Naive B cell (primary cell): ENCODE data around the gene TMEM229B. TPM values are rescaled to one million over a fixed set of nuclear protein-coding genes. Genes with fewer than 3 reads are reported as not detected.
A peak's percentile ranks its signal among the peaks of the same experiment; 100 is the strongest.
"Not testable (repeated sequence)": the region's sequence is repeated elsewhere in the genome, so short reads cannot be mapped to it uniquely, and the experiment has no call there.

ENCODE experiments used
- ATAC-seq, 2 donors: fragments of 150-1000 bp; cut with Tn5 transposase; 2 replicates each; pipeline ENCODE4 v1.10.0; 2021; ENCODE audit warnings: low read depth in 2 of 2, mild to moderate bottlenecking in 2 of 2, moderate library complexity in 2 of 2
- DNase-seq: peaks from one replicate; pipeline ENCODE4 v3.0.0; 2022
- H3K27ac Mint-ChIP-seq, 6 donors: one replicate each; pipeline ENCODE4 v1.8.0; 2020 to 2022; ENCODE audit warnings: mild to moderate bottlenecking in 6 of 6, mixed read lengths in 6 of 6, moderate library complexity in 5 of 6, inconsistent platforms in 2 of 6
- H3K27me3 Mint-ChIP-seq, 3 donors: one replicate each; pipeline ENCODE4 v1.8.0; 2021 to 2022; ENCODE audit warnings: mixed read lengths in 3 of 3, mild to moderate bottlenecking in 1 of 3
- H3K36me3 Mint-ChIP-seq, 2 donors: one replicate each; pipeline ENCODE4 v1.8.0; 2020 to 2022; ENCODE audit warnings: mixed read lengths in 2 of 2, inconsistent platforms in 1 of 2, mild to moderate bottlenecking in 1 of 2
- H3K4me1 Mint-ChIP-seq, 3 donors: one replicate each; pipeline ENCODE4 v1.8.0; 2020 to 2022; ENCODE audit warnings: mixed read lengths in 3 of 3, inconsistent platforms in 1 of 3, mild to moderate bottlenecking in 1 of 3, moderate library complexity in 1 of 3
- H3K4me3 Mint-ChIP-seq, 8 donors: one replicate each; pipeline ENCODE4 v1.8.0; 2020 to 2022; ENCODE audit warnings: mild to moderate bottlenecking in 8 of 8, mixed read lengths in 8 of 8, moderate library complexity in 8 of 8, inconsistent platforms in 2 of 8
- H3K9me3 Mint-ChIP-seq, 7 donors: one replicate each; pipeline ENCODE4 v1.8.0; 2020 to 2022; ENCODE audit warnings: mixed read lengths in 7 of 7, mild to moderate bottlenecking in 5 of 7, inconsistent platforms in 2 of 7, moderate library complexity in 1 of 7
- polyA plus RNA-seq, 6 donors: library from polyadenylated mRNA; unstranded; fragments of 300-500 nt; fragmentation: Illumina TruSeq; gene quantifications; one replicate each; pipeline ENCODE4 v1.2.3, GENCODE V29; 2021; ENCODE audit warnings: low read depth in 6 of 6

The TMEM229B gene
- polyA plus RNA-seq, 6 donors from 2014 or later, result 5.5 to 15.8 (median 8.7) TPM

- no peaks in the 10 kb centered on the region for H3K4me1 Mint-ChIP-seq
- no peak overlapping the region for H3K4me3 Mint-ChIP-seq
- peaks cover 0 to 5% (median 0%) of the 10 kb centered on the region in 7 donors for H3K9me3 Mint-ChIP-seq
- no peak for ATAC-seq
- no peak for DNase-seq
- no peaks in the 10 kb centered on the region for H3K36me3 Mint-ChIP-seq
- peaks cover 0 to 10% (median 6%) of the 10 kb centered on the region in 3 donors for H3K27me3 Mint-ChIP-seq
- no peak overlapping the region for H3K27ac Mint-ChIP-seq
Measured at GRCh38 chr14:67457782-67458181, 30.7 kb downstream of the TMEM229B start.

- no peaks in the 10 kb centered on the region for H3K4me1 Mint-ChIP-seq
- H3K27ac Mint-ChIP-seq, result no peak overlapping the region
- H3K4me3 Mint-ChIP-seq, result no peak overlapping the region
- H3K27me3 Mint-ChIP-seq, result peaks cover 0 to 11% (median 6%) of the 10 kb centered on the region in 3 donors
- peaks cover 0 to 5% (median 0%) of the 10 kb centered on the region in 7 donors for H3K9me3 Mint-ChIP-seq
- ATAC-seq, result no peak
- DNase-seq, result no peak
- H3K36me3 Mint-ChIP-seq, result no peaks in the 10 kb centered on the region
Measured at GRCh38 chr14:67456732-67457131, 31.8 kb downstream of the TMEM229B start.

GRCh38 chr14:67453575-67454300 lies 34.8 kb downstream of the TMEM229B start:
- Mint-ChIP-seq H3K9me3 (peaks cover 3 to 10% (median 7%) of the 10 kb centered on the region in 7 donors), H3K4me1 (no peaks in the 10 kb centered on the region), H3K27me3 (peaks cover 0 to 16% (median 6%) of the 10 kb centered on the region in 3 donors), H3K27ac (no peak overlapping the region), H3K4me3 (no peak overlapping the region), H3K36me3 (peaks cover 0 to 10% of the 10 kb centered on the region in 2 donors)
- no peak for ATAC-seq
- no peak for DNase-seq

- Mint-ChIP-seq H3K9me3 (peaks cover 3 to 10% (median 6%) of the 10 kb centered on the region in 7 donors), H3K27me3 (peaks cover 0 to 10% (median 0%) of the 10 kb centered on the region in 3 donors)
- not testable (repeated sequence) for DNase-seq, H3K27ac Mint-ChIP-seq, ATAC-seq, H3K4me3 Mint-ChIP-seq, H3K36me3 Mint-ChIP-seq, H3K4me1 Mint-ChIP-seq
Measured at GRCh38 chr14:67451667-67452066, 36.9 kb downstream of the TMEM229B start.

GRCh38 chr14:67449096-67449495 lies 39.4 kb downstream of the TMEM229B start:
- Mint-ChIP-seq H3K36me3 (peaks cover 0 to 10% of the 10 kb centered on the region in 2 donors), H3K4me3 (no peak overlapping the region), H3K9me3 (peaks cover 0 to 10% (median 4%) of the 10 kb centered on the region in 7 donors), H3K4me1 (no peaks in the 10 kb centered on the region), H3K27me3 (peaks cover 0 to 16% (median 8%) of the 10 kb centered on the region in 3 donors), H3K27ac (no peak overlapping the region)
- ATAC-seq (no peak), DNase-seq (no peak)

GRCh38 chr14:67447033-67447381 lies 41.5 kb downstream of the TMEM229B start:
- H3K27ac Mint-ChIP-seq, result peak overlapping the region in 1 of 6 donors; percentile 19

GRCh38 chr14:67446371-67447032 lies 42.0 kb downstream of the TMEM229B start:
- peak overlapping the region in 2 of 6 donors; percentile 19 to 22 for H3K27ac Mint-ChIP-seq
- peaks cover 0 to 28% (median 25%) of the 10 kb centered on the region in 3 donors for H3K27me3 Mint-ChIP-seq
- H3K36me3 Mint-ChIP-seq, result peaks cover 0 to 10% of the 10 kb centered on the region in 2 donors
- no peak for ATAC-seq
- no peaks in the 10 kb centered on the region for H3K4me1 Mint-ChIP-seq
- no peak for DNase-seq
- peaks cover 0 to 10% (median 4%) of the 10 kb centered on the region in 7 donors for H3K9me3 Mint-ChIP-seq
- no peak overlapping the region for H3K4me3 Mint-ChIP-seq

More at GRCh38 chr14:67447033-67447381, 41.5 kb downstream of the TMEM229B start:
- no peaks in the 10 kb centered on the region for H3K4me1 Mint-ChIP-seq
- ATAC-seq, result no peak
- no peak for DNase-seq
- peaks cover 0 to 10% of the 10 kb centered on the region in 2 donors for H3K36me3 Mint-ChIP-seq
- H3K9me3 Mint-ChIP-seq, result peaks cover 0 to 10% (median 4%) of the 10 kb centered on the region in 7 donors
- H3K27me3 Mint-ChIP-seq, result peaks cover 0 to 31% (median 25%) of the 10 kb centered on the region in 3 donors
- H3K4me3 Mint-ChIP-seq, result no peak overlapping the region

- no peaks in the 10 kb centered on the region for H3K9me3 Mint-ChIP-seq
Measured at GRCh38 chr14:67444395-67444794, 44.1 kb downstream of the TMEM229B start.

GRCh38 chr14:67442139-67442906 lies 46.2 kb downstream of the TMEM229B start:
- H3K4me1 Mint-ChIP-seq, result no peaks in the 10 kb centered on the region
- ATAC-seq (no peak), DNase-seq (no peak)
- no peak overlapping the region for H3K4me3 Mint-ChIP-seq
- H3K27ac Mint-ChIP-seq, result no peak overlapping the region
- no peaks in the 10 kb centered on the region for H3K36me3 Mint-ChIP-seq
- peaks cover 3 to 32% (median 30%) of the 10 kb centered on the region in 3 donors for H3K27me3 Mint-ChIP-seq
- no peaks in the 10 kb centered on the region for H3K9me3 Mint-ChIP-seq

More at GRCh38 chr14:67444395-67444794, 44.1 kb downstream of the TMEM229B start:
- Mint-ChIP-seq H3K4me1 (no peaks in the 10 kb centered on the region), H3K27ac (no peak overlapping the region), H3K27me3 (peaks cover 0 to 26% (median 25%) of the 10 kb centered on the region in 3 donors), H3K4me3 (no peak overlapping the region), H3K36me3 (no peaks in the 10 kb centered on the region)
- no peak for DNase-seq
- no peak for ATAC-seq

- ATAC-seq (no peak), DNase-seq (no peak)
- Mint-ChIP-seq H3K27ac (peak overlapping the region in 1 of 6 donors; percentile 26), H3K36me3 (no peaks in the 10 kb centered on the region), H3K9me3 (no peaks in the 10 kb centered on the region), H3K4me3 (no peak overlapping the region), H3K4me1 (no peaks in the 10 kb centered on the region), H3K27me3 (peaks cover 3 to 38% (median 34%) of the 10 kb centered on the region in 3 donors)
Measured at GRCh38 chr14:67441672-67442071, 46.8 kb downstream of the TMEM229B start.

- Mint-ChIP-seq H3K27ac (peak overlapping the region in 1 of 6 donors; percentile 26), H3K36me3 (no peaks in the 10 kb centered on the region), H3K9me3 (no peaks in the 10 kb centered on the region), H3K4me3 (no peak overlapping the region), H3K27me3 (peaks cover 3 to 38% (median 34%) of the 10 kb centered on the region in 3 donors), H3K4me1 (no peaks in the 10 kb centered on the region)
- no peak for DNase-seq
- ATAC-seq, result no peak
Measured at GRCh38 chr14:67441256-67441655, 47.3 kb downstream of the TMEM229B start.

GRCh38 chr14:67440513-67440912 lies 48.0 kb downstream of the TMEM229B start:
- ATAC-seq (no peak), DNase-seq (no peak)
- H3K36me3 Mint-ChIP-seq, result no peaks in the 10 kb centered on the region
- H3K4me3 Mint-ChIP-seq, result no peak overlapping the region
- no peak overlapping the region for H3K27ac Mint-ChIP-seq
- no peaks in the 10 kb centered on the region for H3K4me1 Mint-ChIP-seq
- no peaks in the 10 kb centered on the region for H3K9me3 Mint-ChIP-seq
- H3K27me3 Mint-ChIP-seq, result peaks cover 3 to 38% (median 34%) of the 10 kb centered on the region in 3 donors

GRCh38 chr14:67438969-67439368 lies 49.6 kb downstream of the TMEM229B start:
- Mint-ChIP-seq H3K4me1 (peaks cover 0 to 4% (median 2%) of the 10 kb centered on the region in 3 donors), H3K4me3 (no peak overlapping the region)
- ATAC-seq, result no peak

More at GRCh38 chr14:67438969-67439368, 49.6 kb downstream of the TMEM229B start:
- no peaks in the 10 kb centered on the region for H3K36me3 Mint-ChIP-seq
- no peak overlapping the region for H3K27ac Mint-ChIP-seq
- no peaks in the 10 kb centered on the region for H3K9me3 Mint-ChIP-seq
- H3K27me3 Mint-ChIP-seq, result peaks cover 7 to 29% (median 23%) of the 10 kb centered on the region in 3 donors
- DNase-seq, result no peak
